RPMI7951 (cell line): ENCODE data around the gene C2CD5. TPM values are rescaled to one million over a fixed set of nuclear protein-coding genes. Genes with fewer than 3 reads are reported as not detected.
"Not testable (repeated sequence)": the region's sequence is repeated elsewhere in the genome, so short reads cannot be mapped to it uniquely, and the experiment has no call there.

Experiments
- DNase-seq: peaks from one replicate; pipeline ENCODE4 v3.0.0-alpha.2; 2012; ENCODE audit warnings: low read depth
- total RNA-seq: library from RNA; depleted of rRNA; stranded (reverse); fragments of >200 nt; shearing (Covaris generic); gene quantifications from 2 replicates; pipeline ENCODE4 v1.2.3, GENCODE V29; 2014

C2CD5 gene
- total RNA-seq, 1 experiment from 2014 or later = 10.2 TPM

GRCh38 chr12:22536971-22537544 is 7.3 kb downstream of the C2CD5 start:
- DNase-seq = no peak

- no peak for DNase-seq
Observed at GRCh38 chr12:22536346-22536945, 7.9 kb downstream of the C2CD5 start.

GRCh38 chr12:22535478-22535877 is 8.9 kb downstream of the C2CD5 start:
- no peak for DNase-seq

- no peak for DNase-seq
Observed at GRCh38 chr12:22535038-22535437, 9.3 kb downstream of the C2CD5 start.

- no peak for DNase-seq
Observed at GRCh38 chr12:22533155-22533554, 11.2 kb downstream of the C2CD5 start.

GRCh38 chr12:22532317-22532716 is 12.0 kb downstream of the C2CD5 start:
- no peak for DNase-seq

- no peak for DNase-seq
Observed at GRCh38 chr12:22531205-22531604, 13.1 kb downstream of the C2CD5 start.

- DNase-seq = peak; percentile 34
Observed at GRCh38 chr12:22529281-22530060, 14.9 kb downstream of the C2CD5 start.

- DNase-seq = peak; percentile 13
Observed at GRCh38 chr12:22527999-22528398, 16.3 kb downstream of the C2CD5 start.

- DNase-seq = no peak
Observed at GRCh38 chr12:22526836-22527235, 17.5 kb downstream of the C2CD5 start.

GRCh38 chr12:22525426-22525825 is 18.9 kb downstream of the C2CD5 start:
- no peak for DNase-seq

- DNase-seq = no peak
Observed at GRCh38 chr12:22518998-22519397, 25.3 kb downstream of the C2CD5 start.

- no peak for DNase-seq
Observed at GRCh38 chr12:22518060-22518719, 26.2 kb downstream of the C2CD5 start.

- no peak for DNase-seq
Observed at GRCh38 chr12:22514875-22515274, 29.5 kb downstream of the C2CD5 start.

- DNase-seq = no peak
Observed at GRCh38 chr12:22505826-22506225, 38.5 kb downstream of the C2CD5 start.

GRCh38 chr12:22500100-22500499 is 44.2 kb downstream of the C2CD5 start:
- no peak for DNase-seq

GRCh38 chr12:22499445-22499844 is 44.9 kb downstream of the C2CD5 start:
- no peak for DNase-seq

- DNase-seq = no peak
Observed at GRCh38 chr12:22494319-22494718, 50.0 kb downstream of the C2CD5 start.

GRCh38 chr12:22491034-22491433 is 53.3 kb downstream of the C2CD5 start:
- no peak for DNase-seq

GRCh38 chr12:22488478-22488877 is 55.9 kb downstream of the C2CD5 start:
- DNase-seq = no peak

- not testable (repeated sequence) for DNase-seq
Observed at GRCh38 chr12:22487683-22488082, 56.7 kb downstream of the C2CD5 start.

GRCh38 chr12:22481547-22482104 is 62.7 kb downstream of the C2CD5 start:
- no peak for DNase-seq
